Suprapubic skin (tissue), 4 donors: Measurements from ENCODE around the gene DRAM1. TPM values are rescaled to one million over a fixed set of nuclear protein-coding genes. Genes with fewer than 3 reads are reported as not detected.

Experiments used
- DNase-seq, 2 donors: peaks; one replicate each; pipeline ENCODE4 v3.0.0-alpha.2; 2019; ENCODE audit warnings: low spot score in 2 of 2
- H3K27ac ChIP-seq: fragments of 200-600 bp; sonication (generic); one replicate; pipeline ENCODE4 v1.5.1; 2019
- H3K27me3 ChIP-seq: fragments of 200-600 bp; sonication (generic); one replicate; pipeline ENCODE4 v1.5.1; 2019
- H3K36me3 ChIP-seq: fragments of 200-600 bp; sonication (generic); one replicate; pipeline ENCODE4 v1.5.1; 2019
- H3K4me1 ChIP-seq: fragments of 200-600 bp; sonication (generic); one replicate; pipeline ENCODE4 v1.5.1; 2019
- H3K4me3 ChIP-seq: fragments of 200-600 bp; sonication (generic); one replicate; pipeline ENCODE4 v1.5.1; 2019; ENCODE audit warnings: mild to moderate bottlenecking
- H3K9me3 ChIP-seq: fragments of 200-600 bp; sonication (generic); one replicate; pipeline ENCODE4 v1.5.1; 2019
- EP300 ChIP-seq: sonication (generic); formaldehyde crosslinking; IDR thresholded peaks from one replicate; pipeline ENCODE4 v1.6.1; 2017; ENCODE audit warnings: antibody characterized with exemption
- POLR2A ChIP-seq, 2 donors: fragments of 450-650 bp; IDR thresholded peaks; one replicate each; pipeline ENCODE4 v1.6.1; 2017; ENCODE audit warnings: antibody characterized with exemption in 2 of 2, mild to moderate bottlenecking in 2 of 2, moderate library complexity in 2 of 2
- POLR2AphosphoS5 ChIP-seq, 3 donors: sonication (generic); formaldehyde crosslinking; IDR thresholded peaks; one replicate each; pipeline ENCODE4 v1.6.1; 2017; ENCODE audit warnings: antibody characterized with exemption in 3 of 3
- WGBS: methylation state at CpG from one replicate; pipeline ENCODE4 v1.1.5; 2018; 5-methylcytosine and 5-hydroxymethylcytosine counted together
- total RNA-seq, 4 donors: library from RNA; depleted of rRNA; stranded (reverse); fragments of >200 nt; gene quantifications; one replicate each; pipeline ENCODE4 v1.1.0, GENCODE V29; 2016
- TF ChIP-seq, protein P1 (sequence below), 2 donors: fragments of 200-600 bp in 1 of 2; fragments of 450-650 bp in 1 of 2; sonication (generic) in 1 of 2; IDR thresholded peaks; one replicate each; pipeline ENCODE4 v1.5.1; 2016 to 2019; ENCODE audit warnings: antibody characterized with exemption in 2 of 2, mild to moderate bottlenecking in 1 of 2, moderate library complexity in 1 of 2

The DRAM1 gene
- total RNA-seq, 4 donors from 2014 or later, result 4.8 to 7.4 (median 6.9) TPM

DNA sequence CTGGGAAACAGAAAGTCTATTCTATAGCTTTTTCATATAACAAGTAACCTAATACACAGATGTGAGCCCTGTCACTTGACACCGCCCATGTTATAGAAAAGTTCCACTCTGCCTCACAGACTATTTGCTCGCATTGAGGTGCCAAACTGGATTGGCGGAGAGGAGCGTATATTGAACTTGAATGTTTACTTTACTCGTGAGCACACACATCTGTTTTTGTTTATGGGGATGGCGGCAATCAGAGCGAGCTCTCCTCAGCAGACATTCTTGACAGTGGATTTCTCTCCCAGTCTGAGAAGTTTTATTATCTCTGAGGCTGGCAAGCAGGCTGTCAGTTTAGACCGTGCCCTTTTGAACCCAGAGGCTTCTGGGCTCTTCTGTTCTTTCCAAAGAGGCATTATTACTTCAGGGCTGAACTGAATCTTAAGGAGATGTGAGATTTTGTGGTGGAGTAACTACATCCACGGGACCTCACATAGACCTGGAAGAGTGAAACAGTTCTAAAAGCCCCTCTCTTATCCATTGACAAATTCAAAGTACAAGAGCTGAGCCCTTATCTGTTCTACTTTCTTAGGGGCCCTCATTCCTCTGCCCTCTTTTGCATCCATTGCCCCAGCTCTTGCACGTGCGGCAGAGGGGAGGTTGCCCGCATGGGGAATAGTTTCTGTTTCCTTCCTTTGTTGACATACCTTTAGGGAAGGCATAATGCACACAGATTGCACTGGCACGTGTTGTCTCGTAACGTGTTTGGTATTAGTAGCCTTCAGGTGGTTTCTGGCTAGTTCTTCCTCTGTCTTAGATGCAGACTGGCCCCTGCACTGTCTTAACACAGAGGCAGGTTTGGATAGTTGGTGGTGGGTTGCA, 68.2 kb downstream of the DRAM1 start:
- H3K27ac ChIP-seq, result peak overlapping the region; percentile 3
- H3K9me3 ChIP-seq, result no peaks in the 10 kb centered on the region
- no peak for TF ChIP-seq POLR2AphosphoS5 (IDR thresholded peaks at IDR 0.05)
- no peak for TF ChIP-seq EP300
- WGBS, result 66% methylated on average over 15 of the region's 15 CpGs
- no peak for DNase-seq
- H3K4me1 ChIP-seq, result peaks cover 26% of the 10 kb centered on the region
- H3K4me3 ChIP-seq, result no peak overlapping the region
- H3K36me3 ChIP-seq, result no peaks in the 10 kb centered on the region
- H3K27me3 ChIP-seq, result no peaks in the 10 kb centered on the region

DNA sequence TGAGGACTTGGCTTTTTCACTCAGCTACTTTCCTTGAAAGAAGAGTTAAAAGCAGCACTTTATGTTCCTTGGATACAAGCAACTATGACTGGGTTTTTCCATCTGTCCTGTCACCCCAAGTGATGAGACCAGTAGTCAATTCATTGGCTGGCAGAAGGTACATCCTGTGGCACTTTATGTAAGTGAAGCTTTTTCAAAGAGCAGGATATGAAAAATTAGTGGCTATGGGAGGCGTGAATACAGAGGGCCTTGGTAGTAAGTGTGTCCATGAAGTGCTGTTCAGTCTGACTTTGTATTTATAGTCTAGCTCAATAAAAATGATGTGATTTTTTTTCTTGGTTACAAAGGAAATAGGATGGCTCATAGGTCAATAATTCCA, 68.8 kb downstream of the DRAM1 start:
- 74% methylated on average over 1 of the region's 1 CpG for WGBS
- no peak for DNase-seq
- no peaks in the 10 kb centered on the region for H3K36me3 ChIP-seq
- no peak for TF ChIP-seq POLR2A (IDR thresholded peaks at IDR 0.05)
- TF ChIP-seq, protein P1, sequence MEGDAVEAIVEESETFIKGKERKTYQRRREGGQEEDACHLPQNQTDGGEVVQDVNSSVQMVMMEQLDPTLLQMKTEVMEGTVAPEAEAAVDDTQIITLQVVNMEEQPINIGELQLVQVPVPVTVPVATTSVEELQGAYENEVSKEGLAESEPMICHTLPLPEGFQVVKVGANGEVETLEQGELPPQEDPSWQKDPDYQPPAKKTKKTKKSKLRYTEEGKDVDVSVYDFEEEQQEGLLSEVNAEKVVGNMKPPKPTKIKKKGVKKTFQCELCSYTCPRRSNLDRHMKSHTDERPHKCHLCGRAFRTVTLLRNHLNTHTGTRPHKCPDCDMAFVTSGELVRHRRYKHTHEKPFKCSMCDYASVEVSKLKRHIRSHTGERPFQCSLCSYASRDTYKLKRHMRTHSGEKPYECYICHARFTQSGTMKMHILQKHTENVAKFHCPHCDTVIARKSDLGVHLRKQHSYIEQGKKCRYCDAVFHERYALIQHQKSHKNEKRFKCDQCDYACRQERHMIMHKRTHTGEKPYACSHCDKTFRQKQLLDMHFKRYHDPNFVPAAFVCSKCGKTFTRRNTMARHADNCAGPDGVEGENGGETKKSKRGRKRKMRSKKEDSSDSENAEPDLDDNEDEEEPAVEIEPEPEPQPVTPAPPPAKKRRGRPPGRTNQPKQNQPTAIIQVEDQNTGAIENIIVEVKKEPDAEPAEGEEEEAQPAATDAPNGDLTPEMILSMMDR (IDR thresholded peaks at IDR 0.05), result no peak
- TF ChIP-seq EP300, result no peak
- TF ChIP-seq POLR2AphosphoS5 (IDR thresholded peaks at IDR 0.05), result no peak
- H3K4me3 ChIP-seq, result no peak overlapping the region
- peak overlapping the region; percentile 3 for H3K27ac ChIP-seq
- peaks cover 20% of the 10 kb centered on the region for H3K4me1 ChIP-seq
- no peaks in the 10 kb centered on the region for H3K27me3 ChIP-seq
- no peaks in the 10 kb centered on the region for H3K9me3 ChIP-seq

DNA sequence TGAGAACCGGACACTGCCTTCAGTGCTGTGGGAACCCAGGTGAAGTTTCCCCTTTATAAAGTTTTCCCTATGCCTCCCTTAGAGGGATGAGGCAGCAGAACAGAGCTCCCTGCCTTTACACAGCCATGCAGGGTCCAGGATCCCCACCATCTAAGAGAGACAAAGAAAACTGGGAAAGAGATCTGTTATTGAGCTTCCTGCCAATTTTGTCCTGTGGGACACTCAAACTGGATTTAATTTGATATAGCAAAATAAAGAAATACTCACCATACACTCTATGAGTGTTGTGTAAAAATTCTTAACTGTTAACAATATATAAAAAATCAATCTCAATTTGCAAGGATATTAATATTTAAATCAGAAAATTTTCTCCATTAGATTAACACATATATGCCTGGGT, 69.9 kb downstream of the DRAM1 start:
- Histone ChIP-seq H3K9me3 (no peaks in the 10 kb centered on the region), H3K27ac (no peak overlapping the region), H3K27me3 (no peaks in the 10 kb centered on the region), H3K4me1 (peaks cover 13% of the 10 kb centered on the region), H3K36me3 (no peaks in the 10 kb centered on the region), H3K4me3 (no peak overlapping the region)
- 100% methylated on average over 1 of the region's 1 CpG for WGBS
- TF ChIP-seq EP300 (no peak), POLR2A (IDR thresholded peaks at IDR 0.05) (no peak), POLR2AphosphoS5 (IDR thresholded peaks at IDR 0.05) (no peak)
- TF ChIP-seq, protein P1 (IDR thresholded peaks at IDR 0.05), result no peak
- no peak for DNase-seq

DNA sequence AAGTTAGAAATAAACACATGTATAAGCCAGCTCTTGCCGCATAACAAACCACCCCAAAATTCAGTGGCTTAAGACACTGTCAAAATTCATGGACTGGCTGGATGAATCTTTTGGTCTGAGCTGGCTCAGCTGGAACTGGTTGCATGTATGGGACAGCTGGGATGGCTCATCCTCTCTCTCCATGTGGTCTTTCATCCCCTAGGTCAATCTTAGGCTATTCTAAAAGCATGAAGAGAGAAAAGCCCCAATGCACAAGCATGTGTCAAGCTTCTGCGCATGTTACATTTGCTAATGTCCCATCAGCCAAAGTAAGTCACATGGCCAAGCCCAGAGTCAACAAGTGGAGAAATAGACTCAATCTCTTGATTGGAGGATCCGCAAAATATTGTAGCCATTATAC, 71.0 kb downstream of the DRAM1 start:
- H3K9me3 ChIP-seq, result no peaks in the 10 kb centered on the region
- no peak overlapping the region for H3K4me3 ChIP-seq
- peaks cover 12% of the 10 kb centered on the region for H3K4me1 ChIP-seq
- no peak for DNase-seq
- TF ChIP-seq, protein P1 (IDR thresholded peaks at IDR 0.05), result no peak
- TF ChIP-seq POLR2AphosphoS5 (IDR thresholded peaks at IDR 0.05) (no peak), POLR2A (IDR thresholded peaks at IDR 0.05) (no peak), EP300 (no peak)
- 100% methylated on average over 1 of the region's 3 CpGs for WGBS
- H3K27ac ChIP-seq, result no peak overlapping the region
- no peaks in the 10 kb centered on the region for H3K36me3 ChIP-seq
- H3K27me3 ChIP-seq, result no peaks in the 10 kb centered on the region

DNA sequence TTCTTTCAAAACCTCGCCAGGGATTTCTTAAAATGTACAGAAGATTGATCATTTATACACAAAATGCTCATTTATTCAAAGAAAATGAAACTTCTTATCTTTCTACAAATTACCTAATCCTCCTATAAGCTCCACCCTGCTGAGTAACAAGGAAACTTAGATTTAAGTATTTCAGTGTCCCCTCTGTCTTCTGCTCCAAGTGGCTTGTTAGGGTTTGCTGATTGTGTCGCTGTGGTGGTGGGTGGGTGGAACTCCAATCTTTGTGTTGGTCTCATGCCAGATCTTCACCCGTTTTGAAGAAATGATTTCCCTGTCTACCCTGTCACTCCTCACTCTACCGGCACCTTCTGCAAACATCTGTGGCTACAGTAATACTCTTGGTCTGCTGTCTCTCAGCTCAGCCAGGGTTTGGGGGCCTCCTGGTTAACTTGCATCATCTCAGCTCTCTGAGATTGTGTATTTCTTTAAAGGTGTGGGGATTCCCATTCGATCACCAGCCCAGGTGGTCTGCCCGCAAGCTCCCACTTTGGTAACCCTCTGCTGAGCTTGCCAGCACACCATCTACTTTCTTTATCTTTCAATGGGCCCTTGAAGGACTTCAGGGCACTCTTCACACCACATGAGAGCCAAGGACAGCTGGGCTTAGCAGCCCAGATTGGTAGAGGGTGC, 73.8 kb downstream of the DRAM1 start:
- H3K4me1 ChIP-seq, result peaks cover 7% of the 10 kb centered on the region
- H3K4me3 ChIP-seq, result no peak overlapping the region
- H3K27ac ChIP-seq, result no peak overlapping the region
- no peaks in the 10 kb centered on the region for H3K9me3 ChIP-seq
- TF ChIP-seq EP300 (no peak), POLR2AphosphoS5 (IDR thresholded peaks at IDR 0.05) (no peak), POLR2A (IDR thresholded peaks at IDR 0.05) (no peak)
- TF ChIP-seq, protein P1 (IDR thresholded peaks at IDR 0.05), result no peak
- no peak for DNase-seq
- 84% methylated on average over 6 of the region's 6 CpGs for WGBS
- no peaks in the 10 kb centered on the region for H3K27me3 ChIP-seq
- H3K36me3 ChIP-seq, result no peaks in the 10 kb centered on the region
